Ishikawa (cell line): ENCODE measurements around the gene TOMM40.
"Not testable (repeated sequence)": the region's sequence is repeated elsewhere in the genome, so short reads cannot be mapped to it uniquely, and the experiment has no call there.

Experiments used
- CEBPB ChIP-seq: IDR thresholded peaks from 2 replicates; pipeline ENCODE4 v1.6.1; 2012
- FOXM1 ChIP-seq: IDR thresholded peaks from 2 replicates; pipeline ENCODE4 v1.6.1; 2012; ENCODE audit warnings: low read depth, borderline replicate concordance
- MAX ChIP-seq: IDR thresholded peaks from 2 replicates; pipeline ENCODE4 v1.6.1; 2012
- NFIC ChIP-seq: IDR thresholded peaks from 2 replicates; pipeline ENCODE4 v1.6.1; 2012
- TEAD4 ChIP-seq: IDR thresholded peaks from 2 replicates; pipeline ENCODE4 v1.6.1; 2012
- TF ChIP-seq, protein P1 (sequence below): IDR thresholded peaks from 2 replicates; pipeline ENCODE4 v1.6.1; 2012

GRCh38 chr19:44914433-44915206, 23.6 kb downstream of the TOMM40 start, which contains the start of gene APOC1:
- not testable (repeated sequence) for TF ChIP-seq FOXM1, TEAD4, NFIC, MAX, CEBPB
- TF ChIP-seq, protein P1, sequence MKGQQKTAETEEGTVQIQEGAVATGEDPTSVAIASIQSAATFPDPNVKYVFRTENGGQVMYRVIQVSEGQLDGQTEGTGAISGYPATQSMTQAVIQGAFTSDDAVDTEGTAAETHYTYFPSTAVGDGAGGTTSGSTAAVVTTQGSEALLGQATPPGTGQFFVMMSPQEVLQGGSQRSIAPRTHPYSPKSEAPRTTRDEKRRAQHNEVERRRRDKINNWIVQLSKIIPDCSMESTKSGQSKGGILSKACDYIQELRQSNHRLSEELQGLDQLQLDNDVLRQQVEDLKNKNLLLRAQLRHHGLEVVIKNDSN, result not testable (repeated sequence)
